Trophoblast cell (in vitro differentiated cells and primary cell): ENCODE measurements around the gene POPDC3.
A peak's percentile ranks its signal among the peaks of the same experiment; 100 is the strongest.

ENCODE experiments used
- DNase-seq, 2 donors: peaks; one replicate each; pipeline ENCODE4 v3.0.0-alpha.2; 2016
- H2AFZ ChIP-seq: 2 replicates; pipeline ENCODE4 v1.6.1; 2013; ENCODE audit warnings: low read length, moderate library complexity, mild to moderate bottlenecking; ENCODE audit not compliant: insufficient read depth, poor library complexity
- H2AK5ac ChIP-seq: 2 replicates; pipeline ENCODE4 v1.6.1; 2013; ENCODE audit warnings: mild to moderate bottlenecking, low read length
- H2BK120ac ChIP-seq: 2 replicates; pipeline ENCODE4 v1.6.1; 2013; ENCODE audit warnings: low read length, mild to moderate bottlenecking, moderate library complexity; ENCODE audit not compliant: insufficient read depth, poor library complexity
- H2BK12ac ChIP-seq: 2 replicates; pipeline ENCODE4 v1.6.1; 2013; ENCODE audit warnings: mild to moderate bottlenecking, low read length, moderate library complexity
- H2BK5ac ChIP-seq: 2 replicates; pipeline ENCODE4 v1.6.1; 2013; ENCODE audit warnings: low read length, low read depth, moderate library complexity, mild to moderate bottlenecking; ENCODE audit not compliant: poor library complexity
- H3K14ac ChIP-seq: 2 replicates; pipeline ENCODE4 v1.6.1; 2013; ENCODE audit warnings: mild to moderate bottlenecking, low read length
- H3K18ac ChIP-seq: 2 replicates; pipeline ENCODE4 v1.6.1; 2013; ENCODE audit warnings: mild to moderate bottlenecking, low read length
- H3K23ac ChIP-seq: 2 replicates; pipeline ENCODE4 v1.6.1; 2013; ENCODE audit warnings: low read length
- H3K27ac ChIP-seq: 2 replicates; pipeline ENCODE4 v1.5.1; 2013; ENCODE audit warnings: low read depth, mild to moderate bottlenecking, inconsistent platforms, low read length, moderate library complexity
- H3K27me3 ChIP-seq: 2 replicates; pipeline ENCODE4 v1.6.1; 2013; ENCODE audit warnings: inconsistent platforms, mild to moderate bottlenecking, low read length, moderate library complexity; ENCODE audit not compliant: insufficient read depth
- H3K36me3 ChIP-seq, 2 experiments: 1 replicate in 1 of 2; 2 replicates in 1 of 2; pipeline ENCODE4 v1.6.1; 2013; ENCODE audit warnings: low read length in 2 of 2, mild to moderate bottlenecking in 2 of 2, moderate library complexity in 1 of 2; ENCODE audit not compliant: insufficient read depth in 2 of 2, control insufficient read depth in 1 of 2
- H3K4ac ChIP-seq: 2 replicates; pipeline ENCODE4 v1.6.1; 2013; ENCODE audit warnings: low read depth, mild to moderate bottlenecking, low read length, moderate library complexity
- H3K4me1 ChIP-seq, 2 experiments: 1 replicate in 1 of 2; 2 replicates in 1 of 2; pipeline ENCODE4 v1.6.1; 2013; ENCODE audit warnings: low read length in 2 of 2, mild to moderate bottlenecking in 2 of 2, moderate library complexity in 1 of 2; ENCODE audit not compliant: insufficient read depth in 2 of 2, control insufficient read depth in 1 of 2
- H3K4me2 ChIP-seq: 2 replicates; pipeline ENCODE4 v1.6.1; 2013; ENCODE audit warnings: inconsistent platforms, mild to moderate bottlenecking, low read length, moderate library complexity
- H3K4me3 ChIP-seq: 2 replicates; pipeline ENCODE4 v1.5.1; 2013; ENCODE audit warnings: mild to moderate bottlenecking, low read depth, low read length, inconsistent platforms
- H3K79me1 ChIP-seq: one replicate; pipeline ENCODE4 v1.6.1; 2013; ENCODE audit warnings: low read length
- H3K79me2 ChIP-seq: 2 replicates; pipeline ENCODE4 v1.6.1; 2013; ENCODE audit warnings: low read length, mild to moderate bottlenecking; ENCODE audit not compliant: control insufficient read depth, insufficient read depth, poor library complexity
- H3K9ac ChIP-seq: 2 replicates; pipeline ENCODE4 v1.6.1; 2013; ENCODE audit warnings: mild to moderate bottlenecking, low read length
- H3K9me3 ChIP-seq: 2 replicates; pipeline ENCODE4 v1.6.1; 2013; ENCODE audit warnings: low read depth, mild to moderate bottlenecking, control low read depth, inconsistent platforms, low read length; ENCODE audit not compliant: insufficient read depth
- H4K12ac ChIP-seq: 2 replicates; pipeline ENCODE4 v1.6.1; 2013; ENCODE audit warnings: low read depth, mild to moderate bottlenecking, low read length, moderate library complexity
- H4K8ac ChIP-seq: 2 replicates; pipeline ENCODE4 v1.6.1; 2013; ENCODE audit warnings: low read depth, mild to moderate bottlenecking, low read length, moderate library complexity
- H4K91ac ChIP-seq: one replicate; pipeline ENCODE4 v1.6.1; 2013; ENCODE audit warnings: low read depth, mild to moderate bottlenecking, low read length, moderate library complexity
- WGBS: extraction: QIAGEN DNeasy Blood & Tissue Kit; methylation state at CpG from one replicate; pipeline ENCODE4 v1.1.7; 2013; ENCODE audit warnings: missing lambda C conversion rate; ENCODE audit not compliant: insufficient read length, insufficient coverage; ENCODE audit errors: extremely low coverage; 5-methylcytosine and 5-hydroxymethylcytosine counted together

Gene POPDC3

DNA sequence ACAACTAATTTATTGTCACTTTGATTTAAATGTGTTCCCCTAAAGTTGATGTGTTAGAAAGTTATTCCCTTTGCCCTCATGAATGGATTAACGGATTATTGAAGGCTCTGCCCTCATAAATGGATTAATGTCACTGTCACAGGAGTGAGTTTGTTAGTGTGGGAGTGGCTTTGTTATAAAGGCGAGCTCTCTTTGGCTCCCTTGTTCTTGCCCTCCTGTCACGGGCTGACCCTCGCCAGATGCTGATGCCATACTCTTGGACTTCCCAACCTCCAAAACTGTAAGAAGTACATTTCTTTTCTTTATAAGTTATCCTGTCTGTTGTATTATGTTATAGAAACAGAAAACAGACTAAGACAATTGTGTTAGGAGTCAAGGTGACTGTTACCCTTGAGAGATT is 22.7 kb upstream of the POPDC3 start:
- Histone ChIP-seq H3K18ac (no peak overlapping the region), H2BK12ac (no peak overlapping the region), H3K4me3 (no peak overlapping the region), H2AK5ac (no peak overlapping the region), H3K9ac (peak overlapping the region; percentile 43), H2BK120ac (no peak overlapping the region), H3K36me3 (no peaks in the 10 kb centered on the region), H3K4me1 (no peaks in the 10 kb centered on the region), H4K91ac (no peak overlapping the region), H3K4ac (no peak overlapping the region), H3K27me3 (no peaks in the 10 kb centered on the region), H2BK5ac (no peak overlapping the region), H3K14ac (no peak overlapping the region), H4K12ac (no peak overlapping the region), H3K27ac (no peak overlapping the region), H2AFZ (no peak overlapping the region), H3K23ac (no peak overlapping the region), H3K79me1 (no peaks in the 10 kb centered on the region), H3K79me2 (no peaks in the 10 kb centered on the region), H4K8ac (no peak overlapping the region), H3K9me3 (no peaks in the 10 kb centered on the region), H3K4me2 (no peak overlapping the region)
- no CpG with 5 or more reads among the region's 4 CpGs for WGBS
- no peak for DNase-seq

DNA sequence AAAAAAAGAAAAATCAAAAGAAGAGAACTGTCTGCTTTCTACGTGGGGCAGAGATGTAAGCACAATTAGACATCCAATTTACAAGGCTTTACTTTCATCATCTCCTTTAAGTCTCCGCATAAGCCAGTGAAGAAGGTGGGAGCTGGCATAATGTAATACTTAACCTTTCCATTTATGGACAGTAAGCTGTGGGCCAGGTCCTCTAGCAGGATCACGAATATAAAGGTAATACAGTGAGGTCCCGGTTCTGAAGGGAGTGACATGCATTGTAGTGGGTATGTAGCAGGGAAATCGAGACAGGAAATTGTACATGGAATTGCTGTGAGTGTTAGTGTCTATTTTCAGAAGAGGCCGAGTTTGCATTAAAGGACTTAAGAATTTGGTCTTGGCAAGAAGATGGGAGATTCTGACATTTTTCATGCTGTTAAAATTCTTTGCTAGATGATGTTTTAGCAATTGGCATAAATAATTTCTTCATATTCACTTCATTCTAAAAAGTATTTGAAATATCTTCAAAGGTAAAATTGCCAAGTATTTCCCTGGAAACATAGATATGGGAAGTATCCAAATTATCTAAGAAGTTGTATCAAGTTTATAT is 20.4 kb upstream of the POPDC3 start:
- Histone ChIP-seq H3K23ac (no peak overlapping the region), H2AK5ac (no peak overlapping the region), H3K14ac (no peak overlapping the region), H3K9me3 (no peaks in the 10 kb centered on the region), H3K79me1 (no peaks in the 10 kb centered on the region), H4K91ac (no peak overlapping the region), H2BK12ac (no peak overlapping the region), H3K4ac (no peak overlapping the region), H3K36me3 (no peaks in the 10 kb centered on the region), H3K9ac (no peak overlapping the region), H3K27ac (no peak overlapping the region), H4K12ac (no peak overlapping the region), H3K4me1 (no peaks in the 10 kb centered on the region), H3K4me3 (no peak overlapping the region), H2AFZ (no peak overlapping the region), H3K4me2 (no peak overlapping the region), H3K79me2 (no peaks in the 10 kb centered on the region), H2BK120ac (no peak overlapping the region), H4K8ac (no peak overlapping the region), H3K27me3 (no peaks in the 10 kb centered on the region), H2BK5ac (no peak overlapping the region), H3K18ac (no peak overlapping the region)
- WGBS = no CpG with 5 or more reads among the region's 6 CpGs
- DNase-seq = no peak

- H2BK12ac ChIP-seq = no peak overlapping the region
- WGBS = no CpG with 5 or more reads among the region's 6 CpGs
- H2BK5ac ChIP-seq = no peak overlapping the region
- H3K23ac ChIP-seq = no peak overlapping the region
- no peak overlapping the region for H3K9ac ChIP-seq
- no peaks in the 10 kb centered on the region for H3K27me3 ChIP-seq
- no peak overlapping the region for H4K8ac ChIP-seq
- no peaks in the 10 kb centered on the region for H3K79me2 ChIP-seq
- no peaks in the 10 kb centered on the region for H3K4me1 ChIP-seq
- H3K14ac ChIP-seq = no peak overlapping the region
- H2BK120ac ChIP-seq = no peak overlapping the region
- no peak overlapping the region for H3K27ac ChIP-seq
- H3K9me3 ChIP-seq = no peaks in the 10 kb centered on the region
- no peak overlapping the region for H2AK5ac ChIP-seq
- H3K4me3 ChIP-seq = no peak overlapping the region
- no peaks in the 10 kb centered on the region for H3K36me3 ChIP-seq
- DNase-seq = no peak
- no peak overlapping the region for H2AFZ ChIP-seq
- no peak overlapping the region for H3K4me2 ChIP-seq
- no peak overlapping the region for H3K18ac ChIP-seq
- H4K12ac ChIP-seq = no peak overlapping the region
- H3K4ac ChIP-seq = no peak overlapping the region
- H3K79me1 ChIP-seq = no peaks in the 10 kb centered on the region
- H4K91ac ChIP-seq = no peak overlapping the region
Measured at GRCh38 chr6:105199711-105200110, 19.9 kb upstream of the POPDC3 start.

GRCh38 chr6:105196076-105196475 is 16.3 kb upstream of the POPDC3 start:
- WGBS = no CpG with 5 or more reads among the region's 2 CpGs
- H3K4me3 ChIP-seq = no peak overlapping the region
- H3K36me3 ChIP-seq = no peaks in the 10 kb centered on the region

More at GRCh38 chr6:105196076-105196475, 16.3 kb upstream of the POPDC3 start:
- Histone ChIP-seq H3K4me2 (no peak overlapping the region), H3K4me1 (no peaks in the 10 kb centered on the region), H3K27me3 (no peaks in the 10 kb centered on the region), H3K18ac (no peak overlapping the region), H2BK12ac (no peak overlapping the region), H3K14ac (no peak overlapping the region), H3K9me3 (no peaks in the 10 kb centered on the region), H3K23ac (no peak overlapping the region), H2AK5ac (no peak overlapping the region), H2BK5ac (no peak overlapping the region), H2BK120ac (no peak overlapping the region), H3K4ac (no peak overlapping the region), H4K8ac (no peak overlapping the region), H4K91ac (no peak overlapping the region), H4K12ac (no peak overlapping the region), H3K27ac (no peak overlapping the region), H2AFZ (no peak overlapping the region), H3K9ac (no peak overlapping the region), H3K79me2 (no peaks in the 10 kb centered on the region), H3K79me1 (no peaks in the 10 kb centered on the region)
- DNase-seq = no peak
